HT1080 (cell line): Measurements from ENCODE around the gene STAT1. TPM values are rescaled to one million over a fixed set of nuclear protein-coding genes. Genes with fewer than 3 reads are reported as not detected.

Experiments used
- DNase-seq: peaks from one replicate; pipeline ENCODE4 v3.0.0-alpha.2; 2015; ENCODE audit warnings: low read depth
- polyA plus RNA-seq, 2 experiments: library from polyadenylated mRNA; depleted of rRNA; stranded (reverse); fragments of >200 nt; gene quantifications; 2 replicates each; pipeline ENCODE4 v1.2.3, GENCODE V29; 2015
- total RNA-seq: library from RNA; depleted of rRNA; stranded (reverse); fragments of >200 nt; shearing (Covaris generic); gene quantifications from 2 replicates; pipeline ENCODE4 v1.2.3, GENCODE V29; 2014; rRNA removed

STAT1 gene
- total RNA-seq: 29.6 and 30.7 TPM in 2 replicates
- polyA plus RNA-seq (2015; cell fraction: cytosol; rRNA removed): 29.5 and 37.3 TPM in 2 replicates
- 73.2 and 74.6 TPM in 2 replicates for polyA plus RNA-seq (2015; cell fraction: nucleus; rRNA removed)

DNA sequence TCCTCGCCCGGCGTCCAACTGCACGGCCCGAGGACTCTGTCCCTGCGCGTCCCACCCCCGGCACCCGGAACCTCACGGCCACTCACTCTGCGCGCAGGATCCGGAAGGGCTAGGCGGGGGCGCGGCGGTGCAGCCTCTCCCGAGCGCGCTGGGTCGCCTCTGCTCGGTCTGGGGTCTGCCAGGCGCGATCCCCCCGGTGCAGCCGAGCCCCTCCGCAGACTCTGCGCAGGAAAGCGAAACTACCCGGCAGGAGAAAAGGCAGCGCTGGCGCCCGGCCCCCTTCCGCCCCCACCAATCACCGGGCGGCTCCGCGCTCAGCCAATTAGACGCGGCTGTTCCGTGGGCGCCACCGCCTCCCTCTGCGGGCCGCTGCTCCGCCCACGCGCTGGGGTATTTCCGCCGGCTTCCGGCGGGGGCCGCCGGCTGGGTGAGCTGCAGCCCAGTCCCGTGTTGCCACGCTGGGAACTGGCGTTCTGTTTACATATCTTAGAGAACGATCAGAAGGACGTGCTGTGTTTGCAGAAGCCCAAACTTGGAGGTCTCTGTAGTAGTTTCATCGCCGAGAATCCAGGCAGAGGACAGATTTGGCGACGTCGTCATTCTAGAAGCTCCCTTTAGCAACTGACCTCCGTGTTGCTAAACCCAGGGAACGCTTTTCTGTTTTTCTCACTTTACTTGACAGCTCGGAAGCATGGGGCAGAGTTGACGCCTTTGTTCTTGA lies at the start of gene STAT1:
Gene STAT1, minus strand, starts transcription at position 240 of the 721 bp plus-strand sequence. CDS start 4,168 bp downstream, outside the sequence.
- peak; percentile 91 for DNase-seq

DNA sequence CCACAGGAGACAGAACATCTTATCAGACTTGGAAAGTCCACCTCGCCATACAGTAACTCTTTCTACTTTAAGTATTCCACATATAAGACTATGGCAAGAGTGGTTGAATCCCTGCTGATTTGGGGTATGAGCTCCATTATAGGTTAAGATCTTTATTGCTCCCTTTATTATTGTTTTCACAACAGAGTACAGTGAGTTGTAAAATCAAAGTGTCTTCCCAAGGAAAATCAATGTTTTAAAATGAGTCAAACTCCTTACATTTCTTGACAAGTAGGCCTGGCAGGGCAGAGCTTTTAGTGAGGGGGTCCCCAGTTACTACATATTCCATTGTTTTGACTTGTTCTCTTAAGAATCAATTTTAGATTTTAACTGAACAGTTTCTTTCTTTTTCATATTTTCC lies 49.6 kb upstream of the STAT1 start:
- no peak for DNase-seq

DNA sequence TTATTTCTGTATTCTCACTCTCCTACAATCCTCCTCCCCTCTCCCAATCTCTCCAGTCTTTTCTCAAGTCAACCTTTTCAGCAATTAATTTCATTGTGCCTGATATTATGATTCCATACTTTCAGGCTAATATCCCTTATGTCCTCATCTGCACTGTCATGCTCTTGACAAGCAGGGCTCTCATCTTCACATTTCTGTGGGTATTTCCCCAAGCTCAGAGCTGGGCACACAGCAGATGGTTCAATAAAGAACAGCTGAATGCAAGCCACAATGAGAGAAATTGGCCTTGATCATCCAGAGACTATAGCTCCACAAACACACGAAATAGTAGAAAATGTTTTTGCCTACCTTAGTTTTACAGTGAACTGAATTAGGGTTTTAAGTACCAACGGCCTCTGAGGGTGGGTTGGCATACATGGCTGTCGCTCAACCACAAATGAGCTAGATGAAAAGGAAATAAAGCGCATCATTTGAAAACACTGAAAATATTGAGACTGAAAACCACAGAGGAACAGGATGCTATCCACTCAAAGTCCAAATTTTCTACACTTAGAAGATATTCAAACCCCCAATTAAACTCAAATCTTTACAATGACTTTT lies 47.5 kb upstream of the STAT1 start:
- DNase-seq: no peak

DNA sequence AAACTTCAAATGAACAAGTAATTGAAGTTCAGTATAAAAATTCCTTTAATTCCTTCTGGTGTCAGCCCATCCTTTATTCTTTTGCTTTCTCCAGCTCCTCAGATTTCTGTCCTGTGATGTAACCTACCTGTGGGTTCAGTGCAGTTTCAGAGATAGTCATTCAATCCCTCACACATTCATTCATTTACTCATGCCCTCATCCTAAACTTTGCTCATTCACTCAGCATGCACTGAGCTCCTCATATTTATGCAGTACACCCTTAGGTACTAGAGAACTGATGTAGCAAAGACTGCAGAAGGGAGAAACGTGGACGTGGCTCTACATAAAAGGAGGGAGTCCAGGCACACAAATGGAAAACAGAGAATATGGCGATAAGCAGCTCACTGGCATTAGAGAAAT lies 45.3 kb upstream of the STAT1 start:
- no peak for DNase-seq

DNA sequence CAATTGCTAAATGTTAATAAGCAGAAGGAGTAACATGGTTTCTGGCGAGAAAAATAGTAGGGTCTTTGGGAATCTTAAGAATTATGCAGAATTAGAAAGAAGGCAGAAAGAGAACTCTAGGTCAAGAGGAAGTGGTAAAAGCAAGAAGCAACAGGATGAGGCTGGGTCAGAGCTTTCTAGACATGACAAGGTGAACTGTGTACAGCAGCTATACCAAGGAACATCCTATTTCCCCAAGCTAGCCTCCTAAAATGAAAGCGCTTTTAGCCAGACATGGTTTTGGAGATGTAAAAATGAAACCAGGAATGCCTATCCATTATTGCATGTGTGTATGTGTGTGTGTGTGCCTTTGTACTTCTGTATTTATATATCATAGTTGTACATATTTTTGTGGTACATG lies 42.3 kb upstream of the STAT1 start:
- DNase-seq: no peak

DNA sequence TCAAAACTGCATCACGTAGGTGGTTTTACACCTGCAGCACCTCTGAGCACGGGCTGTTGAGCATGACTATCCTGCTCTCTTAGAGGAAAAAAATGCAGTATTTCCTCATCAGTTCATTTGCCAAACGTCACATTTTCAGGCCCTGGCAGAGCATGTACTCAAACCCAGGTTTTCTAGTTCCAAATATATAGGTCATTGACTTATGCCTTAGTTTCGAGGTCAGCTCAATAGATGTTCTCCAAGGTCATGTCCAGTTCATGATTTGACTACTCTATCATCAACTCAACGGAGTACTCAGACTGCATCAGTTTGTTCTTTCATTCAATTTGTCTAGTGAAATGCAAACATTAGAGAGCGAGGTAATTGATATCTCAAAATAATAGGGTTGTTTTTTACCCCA lies 39.3 kb upstream of the STAT1 start:
- no peak for DNase-seq

DNA sequence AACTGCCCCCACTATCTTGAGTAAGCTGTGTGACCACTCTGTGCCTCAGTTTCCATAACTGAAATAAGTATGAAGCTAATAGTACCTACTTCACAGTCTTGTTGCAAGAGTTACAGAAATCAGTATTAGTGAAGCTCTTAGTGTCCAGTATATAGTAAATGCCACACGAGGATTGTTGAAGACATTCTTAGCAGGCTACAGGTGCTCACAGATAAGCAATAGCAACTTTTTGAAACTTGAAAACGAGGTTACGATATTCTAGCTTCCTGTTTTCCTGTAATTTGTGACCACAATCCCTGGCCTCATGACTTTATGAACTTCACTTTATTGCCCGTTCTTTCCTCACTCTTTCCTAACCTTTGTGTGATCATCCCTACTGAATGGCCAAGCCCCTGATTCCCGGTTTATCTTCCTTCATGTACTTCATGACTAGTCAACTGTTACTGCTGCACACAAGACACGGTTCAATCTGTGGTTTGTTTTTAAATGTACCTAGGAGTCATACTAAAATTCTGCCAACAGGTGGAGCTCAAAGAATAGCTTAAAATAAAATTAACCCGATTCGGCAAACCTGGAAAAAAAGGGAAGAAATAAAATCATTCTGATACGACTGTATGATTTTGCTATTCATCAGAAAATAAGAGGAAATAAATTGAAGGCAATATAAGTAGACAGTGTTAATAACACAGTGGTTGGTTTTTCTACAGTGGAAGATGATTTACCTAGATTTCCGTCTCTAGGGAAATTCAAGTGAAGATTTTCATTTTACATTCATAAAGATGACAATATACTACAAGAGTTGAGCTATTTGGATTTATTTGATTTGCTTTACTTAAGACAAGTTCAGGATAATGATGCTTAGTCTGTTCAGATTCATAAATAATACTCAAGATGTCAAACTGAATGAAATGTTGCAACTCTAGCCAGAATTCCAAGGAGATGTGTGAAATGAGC lies 38.1 kb upstream of the STAT1 start:
- DNase-seq: peak; percentile 68

DNA sequence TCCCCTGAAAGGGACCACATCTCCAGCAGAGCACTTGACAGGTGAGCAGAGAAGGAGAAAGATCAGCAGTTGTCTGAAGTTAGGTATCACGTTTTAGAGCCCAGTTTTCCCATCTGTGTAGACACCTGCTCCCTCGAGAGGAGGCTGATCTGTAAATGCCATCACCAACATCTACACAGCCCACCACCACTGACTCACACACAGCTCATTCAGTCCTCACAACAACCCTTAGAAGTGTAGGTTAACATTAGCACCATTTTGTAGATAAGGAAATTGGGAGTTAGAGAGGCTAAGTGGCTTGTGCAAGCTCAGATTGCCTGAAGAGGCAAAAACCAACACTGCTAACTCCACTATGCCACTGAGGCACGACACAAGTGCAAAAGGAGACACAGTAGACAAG lies 37.2 kb upstream of the STAT1 start:
- DNase-seq: peak; percentile 19

DNA sequence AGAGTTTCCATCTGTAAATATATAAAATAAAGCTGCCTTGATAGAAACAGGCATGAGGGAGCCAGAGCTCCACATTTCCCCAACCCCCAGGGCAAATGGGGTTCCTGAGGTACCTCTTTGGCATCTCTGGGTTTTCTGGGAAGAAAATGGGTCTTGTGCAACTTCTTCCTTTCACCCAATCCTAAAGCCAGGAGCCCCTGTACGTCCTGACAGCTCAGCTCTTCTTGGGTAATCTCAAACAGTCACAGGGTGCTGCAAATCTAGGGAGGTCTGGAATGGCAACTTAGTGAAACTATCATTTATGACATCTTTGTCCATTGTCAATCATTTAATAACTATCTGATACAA lies 36.6 kb upstream of the STAT1 start:
- DNase-seq: no peak

DNA sequence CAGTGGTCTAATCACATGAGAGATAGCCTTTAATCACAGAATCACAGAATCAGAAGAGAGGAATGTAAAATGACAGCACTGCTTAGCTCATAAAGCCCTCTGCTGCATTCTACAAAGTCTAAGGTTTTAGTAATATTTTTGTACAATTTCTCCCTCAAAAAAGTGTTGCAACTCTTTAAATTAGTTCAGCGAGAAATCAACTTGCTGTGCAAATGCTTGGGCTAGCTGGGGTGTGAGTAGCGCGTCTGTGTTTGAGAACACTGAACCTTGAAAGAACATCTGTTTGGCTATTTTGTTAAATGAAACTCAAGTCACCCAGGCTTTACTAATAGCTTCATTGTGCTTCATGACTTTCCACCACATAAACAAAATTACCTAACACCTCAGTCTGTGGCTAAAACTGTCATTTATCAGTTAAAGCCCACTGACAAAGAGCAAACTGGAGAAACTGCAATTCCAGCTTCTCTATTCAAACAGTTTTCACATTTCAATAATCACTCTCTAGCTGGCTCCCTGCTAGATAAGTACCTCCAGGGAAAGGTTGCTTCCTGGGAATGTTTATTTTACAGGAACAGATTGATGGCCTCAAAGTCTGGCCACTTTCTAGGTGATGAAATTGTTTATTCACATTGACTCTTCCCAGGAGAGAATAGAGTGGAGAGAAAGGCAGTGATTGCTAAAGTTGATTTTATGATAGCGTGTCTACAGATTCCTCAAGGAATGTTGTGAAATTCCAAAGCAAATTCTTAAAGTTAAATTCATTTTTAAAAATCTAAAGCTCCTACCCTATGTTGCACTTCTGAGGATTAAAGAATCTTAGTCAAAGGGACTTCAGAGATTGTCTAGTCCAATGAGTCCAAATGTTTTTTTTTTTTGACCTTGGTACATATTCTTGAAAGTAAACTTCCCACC lies 36.0 kb upstream of the STAT1 start:
- no peak for DNase-seq

DNA sequence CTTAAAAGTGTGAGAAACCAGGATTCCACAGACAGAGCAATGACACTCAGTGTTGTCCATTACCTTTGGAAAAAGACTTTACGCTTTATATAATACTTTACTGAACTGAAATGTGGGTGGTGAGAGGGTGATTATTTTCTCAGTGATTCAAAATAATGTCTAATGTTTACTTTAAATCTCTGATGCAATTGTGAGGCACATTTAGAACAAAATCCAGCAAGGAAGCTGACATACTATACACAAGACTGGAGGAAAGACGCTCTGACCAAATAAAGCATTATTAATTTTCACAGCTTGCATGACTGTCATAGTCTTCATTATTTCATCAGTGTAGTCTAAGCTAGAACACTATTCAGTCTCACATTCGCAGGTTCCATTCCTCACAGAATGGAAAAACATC lies 34.1 kb upstream of the STAT1 start:
- DNase-seq: no peak

DNA sequence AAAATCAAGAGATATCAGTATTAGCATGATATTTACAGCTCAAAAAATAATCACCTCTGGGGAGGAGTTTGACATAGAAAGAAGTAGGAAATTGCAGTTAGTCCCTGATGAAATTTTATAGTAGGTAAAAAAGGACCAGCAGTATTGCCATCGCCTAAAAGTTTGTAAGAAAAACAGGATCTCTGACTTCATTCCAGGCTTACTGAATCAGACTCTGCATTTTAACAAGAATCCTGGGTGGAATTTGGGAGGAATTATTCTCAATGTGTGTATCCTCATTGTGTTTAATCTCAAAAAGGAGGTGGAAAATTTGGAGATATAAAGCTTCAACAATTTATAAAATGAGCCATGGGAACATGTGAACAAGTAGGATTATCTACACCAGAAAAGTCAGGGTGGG lies 31.2 kb upstream of the STAT1 start:
- no peak for DNase-seq

DNA sequence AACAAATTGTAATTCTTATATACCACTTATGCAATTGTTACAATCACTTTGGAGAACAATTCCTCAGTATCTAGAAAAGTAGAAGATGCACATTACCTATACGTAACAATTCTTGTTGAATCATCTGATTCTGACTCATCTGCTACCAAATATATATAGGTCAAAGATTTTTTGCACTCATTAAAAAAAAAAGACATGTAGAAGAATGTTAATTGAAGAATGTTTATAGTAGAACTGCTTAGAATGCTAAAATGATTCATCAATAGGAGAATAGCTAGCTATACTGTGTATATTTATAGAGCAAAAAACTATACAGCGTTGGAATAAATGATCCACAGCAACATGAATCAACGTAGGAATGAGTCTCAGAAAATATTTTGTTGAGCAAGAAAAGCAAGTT lies 29.5 kb upstream of the STAT1 start:
- no peak for DNase-seq

DNA sequence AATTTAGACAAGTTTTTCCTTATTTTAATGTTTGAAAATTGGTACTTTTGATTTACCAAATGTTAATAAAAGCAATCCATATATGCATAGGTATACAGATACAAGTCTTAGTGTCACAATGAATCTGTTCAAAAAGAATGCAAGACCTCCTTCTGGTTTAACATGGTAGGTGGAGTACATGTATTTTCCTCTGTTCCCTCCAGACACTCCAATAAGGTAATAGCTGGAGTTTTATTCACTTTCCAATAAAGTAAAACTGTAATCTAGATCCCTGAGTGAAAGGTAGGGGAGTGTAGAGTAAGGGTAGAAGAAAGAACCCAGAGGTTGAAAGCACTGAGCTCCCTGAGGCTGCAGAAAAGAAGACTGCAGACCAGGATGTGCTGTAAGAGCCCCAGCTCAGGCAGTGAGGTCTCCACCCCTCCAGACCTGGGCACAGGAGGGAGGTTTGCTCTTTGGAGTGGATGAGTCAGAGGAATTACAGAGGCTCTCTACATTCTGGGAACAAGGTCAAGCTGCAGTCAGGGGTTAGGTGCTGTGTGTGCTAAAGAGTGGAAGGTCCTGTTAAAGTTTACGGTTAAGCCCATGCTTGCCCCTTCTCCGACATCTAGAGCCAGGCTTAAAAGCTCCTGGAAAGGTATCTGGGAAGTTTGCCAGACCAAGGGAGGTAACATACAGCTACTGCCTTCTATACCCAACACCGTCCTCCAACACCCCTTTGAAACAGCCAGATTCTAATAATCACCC lies 27.6 kb upstream of the STAT1 start:
- peak; percentile 69 for DNase-seq

DNA sequence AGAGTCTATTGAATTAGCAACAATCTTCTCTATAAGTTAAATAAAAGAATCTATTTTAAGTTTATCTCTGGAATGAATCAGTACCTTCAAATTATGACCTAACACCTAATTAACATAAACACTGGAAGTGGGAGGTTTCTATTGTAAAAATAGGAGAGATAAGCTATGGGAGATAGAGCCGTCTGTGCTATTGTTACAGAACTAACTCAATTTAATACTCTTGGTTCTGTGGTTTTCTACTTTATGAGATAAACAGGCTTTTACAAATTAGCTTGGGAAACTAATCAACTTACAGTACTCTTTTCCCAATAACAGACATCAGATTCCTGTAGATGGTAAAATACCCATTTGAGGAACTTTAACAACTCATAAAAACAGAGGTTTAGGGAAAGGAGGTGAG lies 25.6 kb upstream of the STAT1 start:
- no peak for DNase-seq

DNA sequence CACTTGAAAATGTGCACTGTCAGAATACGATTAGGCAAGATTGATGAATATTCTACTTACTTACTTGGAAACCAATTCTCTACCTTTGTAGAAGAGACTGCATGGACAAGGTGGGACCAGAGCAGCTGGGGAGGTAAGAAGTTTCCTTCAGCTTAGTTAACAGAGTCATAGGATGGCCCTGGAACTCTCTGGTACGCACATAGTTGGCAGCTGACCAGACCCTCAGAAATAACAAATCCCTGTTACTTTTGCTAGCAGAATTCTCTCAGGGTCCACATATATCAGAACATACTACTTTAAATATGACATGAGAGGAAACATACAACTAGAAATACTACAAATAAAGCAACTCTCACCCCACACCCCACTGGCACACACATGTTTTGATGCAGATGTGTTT lies 24.8 kb upstream of the STAT1 start:
- DNase-seq: no peak

DNA sequence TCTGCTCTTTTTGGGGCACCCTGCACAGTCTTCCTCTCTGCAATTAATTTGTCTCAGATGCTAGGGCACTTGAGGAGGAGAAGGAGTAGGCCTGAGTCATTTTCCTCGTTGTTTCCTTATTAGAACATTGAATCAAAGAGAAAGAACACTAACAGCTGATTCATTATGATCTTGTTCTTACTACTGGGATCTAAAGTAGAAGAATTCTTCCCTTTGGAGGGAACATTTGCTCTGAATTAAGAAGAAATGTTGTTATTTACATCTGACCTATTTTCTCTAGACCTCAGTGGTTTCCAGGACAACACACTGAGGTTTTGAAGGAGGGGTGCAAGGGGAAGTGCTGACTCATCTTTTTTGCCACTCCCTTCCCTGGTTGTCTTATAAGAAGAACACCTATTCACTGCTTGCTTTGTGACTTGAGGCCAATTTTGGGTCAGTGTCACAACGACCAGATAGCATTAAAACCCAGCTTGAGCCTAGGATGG lies 24.3 kb upstream of the STAT1 start:
- peak; percentile 75 for DNase-seq

DNA sequence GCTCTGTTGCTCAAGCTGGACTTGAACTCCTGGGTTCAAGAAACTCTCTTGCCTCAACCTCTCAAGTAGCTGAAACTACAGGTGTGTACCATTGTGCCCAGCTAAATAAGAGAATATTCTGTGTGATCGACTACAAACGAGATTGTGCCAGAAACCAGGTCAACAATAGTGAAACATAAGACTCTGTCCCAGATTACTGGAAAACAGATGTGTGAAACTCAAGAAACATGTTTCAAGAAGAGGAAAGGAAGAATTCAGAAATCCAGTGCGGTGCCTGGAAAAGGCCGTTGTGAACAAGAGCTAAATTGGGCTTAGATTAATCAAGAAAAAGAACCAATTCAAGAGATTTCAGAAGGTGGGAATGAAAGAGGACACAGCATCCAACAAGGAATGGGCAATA lies 23.4 kb upstream of the STAT1 start:
- no peak for DNase-seq

DNA sequence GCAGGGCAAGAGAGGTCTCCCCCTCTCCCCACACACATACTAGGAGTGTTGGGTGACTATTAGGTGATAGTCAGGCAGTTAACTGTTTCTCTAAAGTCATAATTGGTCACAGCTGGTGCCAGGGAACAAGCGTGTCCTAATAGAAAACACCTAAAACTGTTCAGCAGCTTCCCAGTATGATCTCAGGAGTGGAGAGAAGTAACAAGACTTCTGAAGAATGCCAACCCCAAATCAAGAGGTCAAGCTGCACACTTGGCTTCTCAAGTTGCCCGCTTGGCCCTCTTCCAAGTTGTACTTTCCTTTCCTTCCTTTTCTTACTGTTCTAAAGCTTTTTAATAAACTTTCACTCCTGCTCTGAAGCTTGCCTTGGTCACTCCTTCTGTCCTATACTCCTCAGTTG lies 22.4 kb upstream of the STAT1 start:
- DNase-seq: no peak
